Lung microvascular endothelial cell (primary cell): Measurements from ENCODE around the gene OTUD7B. TPM values are rescaled to one million over a fixed set of nuclear protein-coding genes. Genes with fewer than 3 reads are reported as not detected.
A peak's percentile ranks its signal among the peaks of the same experiment; 100 is the strongest.

Source experiments
- DNase-seq, 2 donors: peaks; one replicate each; pipeline versions ENCODE4 v3.0.0 to v3.0.0-alpha.2; 2010; ENCODE audit warnings: low read depth in 2 of 2
- total RNA-seq: library from RNA; depleted of rRNA; stranded (reverse); fragments of >200 nt; gene quantifications from 2 replicates; pipeline ENCODE4 v1.2.1, GENCODE V29; 2014

The OTUD7B gene
- total RNA-seq, 1 donor from 2014 or later, result 11.3 TPM

GRCh38 chr1:150003801-150004200, 6.7 kb downstream of the OTUD7B start:
- no peak for DNase-seq

- DNase-seq, result no peak
These were observed 8.3 kb downstream of the OTUD7B start for GRCh38 chr1:150002217-150002616.

- DNase-seq, result no peak
These were observed 9.1 kb downstream of the OTUD7B start for GRCh38 chr1:150001415-150001814.

GRCh38 chr1:149997585-149998262, 12.8 kb downstream of the OTUD7B start:
- peak in 1 of 2 donors; percentile 37 for DNase-seq

- peak in 1 of 2 donors; percentile 64 for DNase-seq
These were observed 14.6 kb downstream of the OTUD7B start for GRCh38 chr1:149995927-149996326.

GRCh38 chr1:149993764-149994163, 16.8 kb downstream of the OTUD7B start:
- DNase-seq, result no peak

- no peak for DNase-seq
These were observed 17.3 kb downstream of the OTUD7B start for GRCh38 chr1:149993181-149993580.

GRCh38 chr1:149987297-149987595, 23.3 kb downstream of the OTUD7B start:
- no peak for DNase-seq

GRCh38 chr1:149986486-149987296, 23.8 kb downstream of the OTUD7B start:
- peak in 1 of 2 donors; percentile 43 for DNase-seq

GRCh38 chr1:149979972-149980540, 30.5 kb downstream of the OTUD7B start:
- DNase-seq, result no peak

GRCh38 chr1:149979245-149979971, 31.1 kb downstream of the OTUD7B start:
- DNase-seq, result no peak

GRCh38 chr1:149978547-149979023, 31.9 kb downstream of the OTUD7B start:
- DNase-seq, result peak; percentile 32 to 67

GRCh38 chr1:149977345-149977744, 33.2 kb downstream of the OTUD7B start:
- no peak for DNase-seq

GRCh38 chr1:149972547-149972946, 38.0 kb downstream of the OTUD7B start:
- no peak for DNase-seq

GRCh38 chr1:149967646-149968045, 42.9 kb downstream of the OTUD7B start:
- DNase-seq, result no peak

- DNase-seq, result no peak
These were observed 43.5 kb downstream of the OTUD7B start for GRCh38 chr1:149967041-149967440.

- no peak for DNase-seq
These were observed 44.1 kb downstream of the OTUD7B start for GRCh38 chr1:149966405-149966804.

- no peak for DNase-seq
These were observed 45.1 kb downstream of the OTUD7B start for GRCh38 chr1:149965440-149965839.

GRCh38 chr1:149963358-149963757, 47.2 kb downstream of the OTUD7B start:
- no peak for DNase-seq

GRCh38 chr1:149962736-149963135, 47.8 kb downstream of the OTUD7B start:
- DNase-seq, result no peak

- peak; percentile 83 to 87 for DNase-seq
These were observed 48.4 kb downstream of the OTUD7B start for GRCh38 chr1:149962039-149962647.
